Dermis microvascular lymphatic vessel endothelial cell (primary cell): ENCODE results near the gene BMP8B. TPM values are rescaled to one million over a fixed set of nuclear protein-coding genes. Genes with fewer than 3 reads are reported as not detected.
"Not testable (repeated sequence)": the region's sequence is repeated elsewhere in the genome, so short reads cannot be mapped to it uniquely, and the experiment has no call there.

ENCODE experiments used
- DNase-seq, 2 donors: peaks; one replicate each; pipeline versions ENCODE4 v3.0.0 to v3.0.0-alpha.2; 2010; ENCODE audit warnings: low read depth in 2 of 2
- total RNA-seq: library from RNA; depleted of rRNA; stranded (reverse); fragments of >200 nt; gene quantifications from 2 replicates; pipeline ENCODE4 v1.2.1, GENCODE V29; 2014

BMP8B gene, protein sequence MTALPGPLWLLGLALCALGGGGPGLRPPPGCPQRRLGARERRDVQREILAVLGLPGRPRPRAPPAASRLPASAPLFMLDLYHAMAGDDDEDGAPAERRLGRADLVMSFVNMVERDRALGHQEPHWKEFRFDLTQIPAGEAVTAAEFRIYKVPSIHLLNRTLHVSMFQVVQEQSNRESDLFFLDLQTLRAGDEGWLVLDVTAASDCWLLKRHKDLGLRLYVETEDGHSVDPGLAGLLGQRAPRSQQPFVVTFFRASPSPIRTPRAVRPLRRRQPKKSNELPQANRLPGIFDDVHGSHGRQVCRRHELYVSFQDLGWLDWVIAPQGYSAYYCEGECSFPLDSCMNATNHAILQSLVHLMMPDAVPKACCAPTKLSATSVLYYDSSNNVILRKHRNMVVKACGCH
- 0.13 and 0.39 TPM in 2 replicates for total RNA-seq

DNA sequence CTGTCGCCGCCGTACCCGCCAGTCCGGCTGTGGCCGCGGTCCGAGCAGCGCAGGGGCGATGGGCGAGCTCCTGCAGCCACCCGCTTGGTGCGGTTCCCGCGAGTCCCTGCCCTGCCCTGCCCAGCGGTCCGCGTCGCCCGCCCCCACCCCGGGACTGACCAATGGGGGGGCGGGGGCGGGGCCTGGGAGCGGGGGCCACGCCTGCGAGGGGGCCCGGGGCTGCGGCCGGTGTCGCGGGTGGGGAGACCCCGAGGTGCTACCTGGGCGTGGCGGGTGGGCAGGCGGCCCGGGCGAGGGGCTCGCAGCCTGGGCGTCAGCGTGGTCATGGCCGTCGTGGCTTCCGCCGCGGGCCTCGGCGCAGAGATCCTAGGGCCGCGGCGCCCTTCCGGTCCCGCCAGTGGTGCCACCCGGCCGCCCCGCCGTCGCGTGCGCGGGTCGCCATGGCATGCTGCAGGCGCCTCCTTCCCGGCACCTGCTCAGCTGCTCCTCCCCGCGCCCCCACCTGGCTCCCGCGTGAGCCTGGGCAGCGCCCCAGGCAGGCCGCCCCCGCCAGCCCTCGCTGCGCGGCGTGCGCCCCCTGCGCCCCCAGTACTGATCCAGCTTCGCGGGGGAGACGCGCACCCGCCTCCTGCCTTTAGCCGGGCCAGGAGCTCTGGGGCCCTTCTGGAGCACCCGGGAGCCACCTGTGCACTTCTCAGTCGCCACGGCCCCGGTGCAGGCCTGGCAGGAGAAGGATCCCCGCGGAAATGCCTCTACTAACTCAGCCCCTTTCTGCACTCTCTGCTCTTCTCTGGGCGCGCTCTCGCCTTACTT, at the start of gene BMP8B:
TSS of gene BMP8B (minus strand) at position 108 of the 813 bp plus-strand sequence. CDS start 380 bp downstream, outside the sequence.
- peak in 1 of 2 donors; percentile 33 for DNase-seq

DNA sequence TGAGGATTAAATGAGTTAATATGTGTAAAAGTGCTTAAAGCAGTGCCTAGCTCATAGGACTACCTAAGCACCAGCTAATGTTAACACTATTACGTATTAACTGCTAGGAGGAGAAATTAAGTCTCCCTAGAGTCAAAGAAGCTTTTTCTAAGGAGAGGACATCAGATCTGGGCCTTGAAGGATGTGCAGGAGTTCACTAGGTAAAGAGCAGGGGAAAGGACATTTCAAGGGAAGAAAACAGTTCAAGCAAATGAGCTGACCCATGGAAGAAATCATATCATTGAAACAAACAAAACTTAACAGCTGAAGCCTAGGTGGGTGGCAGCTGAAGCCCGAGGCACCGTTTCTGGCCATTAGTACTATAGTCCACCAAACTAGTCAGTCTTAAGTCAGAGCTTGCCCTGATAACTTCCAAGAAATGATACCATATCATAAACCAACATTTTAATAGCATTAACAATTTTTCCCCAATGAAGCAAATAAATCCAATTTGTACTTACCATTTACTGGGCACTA, 48.0 kb upstream of the BMP8B start:
- DNase-seq: no peak

DNA sequence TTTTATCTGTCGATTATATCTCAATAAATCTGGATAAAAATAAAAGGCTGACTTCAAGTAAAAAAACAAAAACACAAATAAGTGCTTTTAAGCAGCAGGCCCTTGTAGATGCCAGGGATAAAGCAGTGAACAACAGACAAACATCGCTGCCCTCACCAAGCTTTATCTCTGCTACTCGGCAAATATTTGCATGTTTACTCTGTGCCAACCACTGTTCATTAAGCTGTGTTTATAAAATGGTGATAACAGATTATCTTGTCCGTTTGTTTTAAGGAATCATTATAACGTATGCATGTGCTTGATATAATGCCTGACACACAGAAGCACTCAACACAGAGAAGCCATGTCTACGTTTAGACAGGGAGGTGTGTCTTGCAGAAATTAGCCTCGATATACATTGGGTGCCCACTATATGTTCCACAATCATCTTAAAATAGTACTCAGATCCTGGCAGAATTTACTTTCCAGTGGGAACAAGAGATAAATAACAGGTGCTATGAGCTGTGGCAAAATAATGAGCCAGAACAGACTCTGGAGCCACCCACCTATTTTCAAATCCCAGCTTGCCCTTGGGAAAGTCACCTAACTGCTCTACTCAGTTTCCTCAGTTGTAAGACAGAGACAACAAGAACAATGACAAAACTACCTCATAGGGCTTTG, 47.4 kb upstream of the BMP8B start:
- no peak for DNase-seq

DNA sequence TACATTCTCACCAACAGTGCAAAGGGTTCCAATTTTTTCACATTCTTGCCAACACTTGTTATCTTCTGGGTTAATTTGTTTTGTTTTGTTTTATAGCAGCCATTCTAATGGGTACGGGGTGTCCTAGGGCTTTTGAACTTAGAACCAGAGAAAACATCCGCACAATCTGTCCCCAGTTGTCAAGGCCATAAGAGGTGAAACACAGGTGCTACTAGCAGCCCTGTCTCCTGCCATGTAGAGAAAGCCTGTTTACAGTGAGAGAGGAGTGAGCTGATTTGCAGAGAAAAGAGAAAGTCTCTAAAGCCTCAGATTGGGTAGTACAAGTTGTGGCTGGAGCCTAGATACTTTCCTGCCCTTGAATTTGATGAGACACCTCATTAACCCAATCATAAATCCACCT, 46.4 kb upstream of the BMP8B start:
- DNase-seq: no peak

DNA sequence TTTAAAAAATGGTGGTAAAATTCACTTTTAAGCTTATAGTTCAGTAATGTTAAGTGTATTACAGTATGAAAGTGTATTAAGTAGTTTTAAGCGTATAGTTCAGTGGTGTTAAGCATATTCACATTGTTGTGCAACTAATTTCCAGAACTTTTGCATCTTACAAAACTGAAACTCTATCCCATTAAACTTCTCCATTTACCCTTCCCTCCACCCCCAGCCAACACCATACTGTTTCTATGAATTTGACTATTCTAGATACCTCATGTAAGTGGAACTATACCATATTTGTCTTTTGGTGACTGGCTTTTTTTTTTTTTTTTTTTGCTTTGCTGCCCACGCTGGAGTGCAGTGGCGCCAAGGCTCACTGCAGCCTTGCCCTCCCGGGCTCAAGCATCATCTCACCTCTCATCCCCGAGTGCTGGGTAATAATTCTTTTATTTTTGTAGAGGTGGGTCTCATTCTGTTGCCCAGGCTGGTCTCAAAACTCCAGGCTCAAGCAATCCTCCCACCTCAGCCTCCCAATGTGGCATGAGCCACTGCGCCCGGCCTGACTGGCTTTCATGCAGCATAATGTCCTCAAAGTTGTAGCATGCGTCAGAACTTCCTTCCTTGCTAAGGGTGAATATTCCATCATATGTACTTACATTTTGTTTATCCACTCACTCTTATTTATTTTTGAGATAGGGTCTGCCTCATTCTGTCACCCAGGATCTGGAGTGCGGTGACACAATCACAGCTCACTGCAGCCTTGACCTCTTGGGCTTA, 45.1 kb upstream of the BMP8B start:
- no peak for DNase-seq

DNA sequence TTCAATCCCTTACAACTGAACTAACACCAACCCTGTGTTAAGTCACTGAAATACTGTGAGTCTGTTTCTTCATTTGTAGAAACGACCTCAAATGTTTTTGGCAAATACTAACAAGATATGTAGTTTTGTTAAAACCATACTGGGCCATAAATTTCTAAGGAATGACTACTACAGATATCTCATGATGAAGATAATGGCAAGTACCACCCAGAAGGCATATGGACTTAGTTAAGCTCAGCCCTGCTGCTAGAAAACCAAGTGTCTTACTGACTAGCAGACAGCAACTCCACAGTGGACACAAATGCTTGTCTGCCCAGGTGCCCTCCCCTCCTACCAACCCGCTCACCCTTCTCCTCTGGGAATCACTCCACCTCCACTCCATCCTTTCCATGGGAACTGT, 44.5 kb upstream of the BMP8B start:
- DNase-seq: no peak

DNA sequence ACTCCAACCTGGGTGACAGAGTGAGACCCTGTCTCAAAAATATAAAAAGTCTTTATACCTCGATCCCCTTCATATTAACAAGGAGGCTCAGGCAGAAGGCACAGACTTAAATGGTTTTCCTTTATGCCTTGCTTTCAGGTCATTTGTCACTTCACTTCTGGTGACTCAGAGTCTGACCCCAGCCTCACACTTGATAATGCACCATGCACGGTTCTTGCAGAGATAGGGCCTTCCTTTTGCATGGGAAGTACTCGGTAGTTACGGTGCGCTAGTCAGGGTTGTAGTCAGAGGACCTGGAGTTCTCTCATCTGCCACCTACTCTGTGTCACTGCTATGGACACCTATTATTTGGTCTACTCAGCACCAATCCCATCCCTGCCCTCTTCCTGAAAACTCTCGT, 43.6 kb upstream of the BMP8B start:
- no peak for DNase-seq

DNA sequence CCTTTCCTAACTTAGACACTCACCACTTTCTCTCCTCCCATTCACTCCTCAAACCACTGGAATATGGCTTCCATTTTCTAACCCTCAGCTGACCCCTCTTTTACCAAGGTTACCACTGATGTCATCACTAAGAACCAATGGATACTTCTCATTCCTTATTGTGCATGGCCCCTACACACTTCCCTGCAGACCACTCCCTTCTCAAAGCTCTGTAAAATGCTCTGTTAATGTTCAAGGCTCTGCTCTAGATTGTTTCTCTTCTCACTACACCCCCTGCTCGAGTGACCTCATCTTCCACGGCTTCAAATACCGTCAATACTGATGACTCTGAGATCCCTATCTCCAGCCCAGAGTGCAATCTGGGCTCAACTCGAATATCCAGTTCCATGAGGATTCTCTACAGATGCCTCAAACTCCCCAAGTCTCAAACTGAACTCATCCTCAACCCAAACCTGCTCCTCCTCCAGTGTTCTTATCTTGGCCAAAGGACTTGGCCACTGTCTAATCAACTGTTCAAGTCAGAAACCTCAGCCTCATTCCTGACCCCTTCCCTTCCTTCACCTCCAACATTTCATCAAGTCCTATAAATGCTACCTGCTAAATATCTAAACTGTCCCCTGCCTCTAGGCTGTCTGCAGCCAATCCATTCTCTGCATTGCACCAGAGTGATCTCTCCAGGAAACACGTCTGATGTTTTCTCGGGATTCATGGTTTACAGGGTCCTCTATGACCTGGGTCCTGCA, 41.3 kb upstream of the BMP8B start:
- DNase-seq: no peak

DNA sequence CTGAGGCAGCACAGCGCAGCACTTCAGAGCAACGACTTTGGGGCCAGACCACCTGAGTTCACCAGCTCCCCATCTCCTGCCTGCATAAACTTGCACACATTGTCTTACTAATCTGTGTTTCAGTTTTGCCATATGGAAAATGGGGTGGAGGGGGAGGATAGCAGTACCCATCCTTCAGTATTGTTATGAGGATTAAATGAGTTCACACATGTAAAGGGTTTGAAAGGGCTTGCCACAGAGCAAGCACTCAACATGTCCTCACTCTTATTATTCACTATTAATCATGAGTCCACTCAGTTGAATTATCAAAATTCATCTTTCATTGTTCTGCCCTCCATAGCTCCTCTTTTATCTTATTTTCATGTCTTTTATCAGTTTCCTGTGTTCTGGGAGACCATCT, 40.1 kb upstream of the BMP8B start:
- DNase-seq: no peak

DNA sequence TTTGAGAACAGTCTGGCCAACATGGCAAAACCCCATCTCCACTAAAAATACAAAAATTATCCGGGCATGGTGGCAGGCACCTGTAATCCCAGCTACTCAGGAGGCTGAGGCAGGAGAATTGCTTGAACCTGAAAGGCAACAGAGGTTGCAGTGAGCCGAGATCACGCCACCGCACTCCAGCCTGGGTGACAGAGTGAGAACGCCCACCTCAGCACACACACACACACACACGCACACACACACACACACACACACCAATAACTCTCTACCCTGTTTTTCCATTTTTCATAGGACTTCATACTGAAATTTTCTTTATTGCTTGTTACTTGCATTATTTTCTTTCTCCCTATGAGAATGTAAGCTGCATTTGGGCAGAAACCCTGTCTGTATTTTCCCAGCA, 39.6 kb upstream of the BMP8B start:
- not testable (repeated sequence) for DNase-seq

DNA sequence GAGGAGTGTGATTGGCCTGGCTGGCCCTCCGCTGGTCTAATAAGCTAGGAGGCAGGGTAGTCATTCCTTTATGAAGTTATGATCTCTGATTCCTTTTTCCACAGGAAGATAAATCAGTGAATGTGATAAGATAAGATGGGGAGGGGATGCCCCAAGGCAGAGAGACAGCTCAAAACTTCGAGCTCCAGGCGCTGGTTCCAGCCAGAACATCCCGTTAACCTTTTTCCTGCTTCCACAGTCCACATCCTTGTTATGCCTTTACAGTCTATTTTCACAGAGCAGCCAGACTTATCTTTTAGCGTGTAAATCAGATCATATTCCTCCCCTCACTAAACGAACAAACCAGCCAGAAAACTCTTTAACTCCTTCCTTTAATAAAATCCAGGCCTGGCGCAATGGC, 38.5 kb upstream of the BMP8B start:
- DNase-seq: no peak

DNA sequence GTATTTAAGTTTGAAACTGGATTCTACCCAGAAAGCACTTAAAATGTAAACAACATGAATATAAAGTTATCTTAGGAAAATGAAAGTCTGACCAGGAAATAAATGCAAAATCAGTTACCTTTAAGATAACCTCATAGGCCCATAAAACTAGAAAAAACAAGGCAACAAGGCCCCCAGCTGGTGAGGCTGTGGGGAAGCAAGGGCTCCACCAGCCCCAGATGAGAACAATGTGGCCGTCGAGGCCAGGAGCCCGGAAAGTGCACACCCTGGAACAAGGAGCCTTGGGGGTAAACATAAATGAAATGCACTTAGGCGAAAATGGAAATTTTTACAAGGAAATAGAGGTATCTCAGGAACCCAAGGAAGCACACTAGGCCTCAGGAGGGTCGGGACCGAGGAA, 37.9 kb upstream of the BMP8B start:
- no peak for DNase-seq

DNA sequence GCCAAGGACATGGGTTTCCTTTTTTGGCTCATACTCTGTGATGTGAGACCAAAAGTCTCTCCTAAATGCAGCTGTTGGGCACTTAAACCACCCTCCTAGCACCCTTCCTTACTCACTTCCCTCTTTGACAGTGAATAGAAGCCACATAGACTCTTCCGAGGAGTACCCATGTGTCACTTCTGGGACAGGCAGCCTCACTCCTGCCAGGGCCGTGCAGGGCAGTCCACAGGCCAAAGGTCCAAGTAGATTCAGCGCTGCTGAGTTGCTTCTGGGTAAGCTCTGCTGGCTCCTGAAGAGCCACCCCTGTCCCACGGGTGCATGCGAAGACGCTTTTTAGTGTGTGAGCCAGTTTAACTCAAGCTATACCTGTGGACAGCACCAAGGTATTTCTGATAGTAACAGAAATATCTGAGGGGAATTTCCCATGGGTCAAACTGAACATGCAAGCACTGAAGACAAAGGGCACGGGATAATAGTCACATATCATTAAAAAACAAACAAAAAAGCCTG, 36.8 kb upstream of the BMP8B start:
- no peak for DNase-seq

DNA sequence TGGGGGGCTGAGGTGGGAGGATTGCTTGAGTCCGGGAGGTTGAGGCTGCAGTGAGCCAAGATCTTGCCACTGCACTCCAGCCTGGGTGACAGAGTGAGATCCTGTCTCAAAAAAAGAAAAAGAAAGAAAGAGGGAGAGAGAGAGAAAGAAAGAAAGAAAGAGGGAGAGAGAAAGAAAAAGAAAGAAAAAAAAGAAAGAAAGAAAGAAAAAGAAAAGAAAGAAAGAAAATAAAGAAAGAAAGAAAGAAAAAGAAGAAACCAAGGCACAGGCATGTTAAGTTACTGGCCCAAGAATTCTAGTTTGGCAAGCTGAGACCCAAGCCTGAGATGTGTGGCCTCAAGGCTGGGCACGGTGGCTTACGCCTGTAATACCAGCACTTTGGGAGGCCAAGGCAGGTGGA, 34.8 kb upstream of the BMP8B start:
- not testable (repeated sequence) for DNase-seq

DNA sequence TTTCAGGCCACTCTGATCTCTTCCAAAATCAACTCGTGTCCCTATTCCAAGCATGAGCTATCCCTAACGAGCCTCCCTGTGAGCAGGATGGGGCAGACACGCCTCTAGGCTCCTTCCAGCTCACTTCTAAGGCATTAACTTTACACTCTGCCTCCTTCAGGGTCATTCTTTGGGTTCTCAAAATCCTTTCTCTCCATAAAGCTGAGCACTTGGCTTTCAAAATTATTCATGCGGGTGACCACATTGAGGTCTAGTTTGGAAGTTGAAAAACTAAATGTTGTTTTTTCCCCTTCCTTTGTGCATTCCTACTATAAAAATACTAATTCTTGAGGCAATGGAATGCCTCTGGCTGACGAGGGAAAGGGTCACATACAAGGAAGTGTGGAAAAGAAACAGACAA, 33.5 kb upstream of the BMP8B start:
- no peak for DNase-seq

DNA sequence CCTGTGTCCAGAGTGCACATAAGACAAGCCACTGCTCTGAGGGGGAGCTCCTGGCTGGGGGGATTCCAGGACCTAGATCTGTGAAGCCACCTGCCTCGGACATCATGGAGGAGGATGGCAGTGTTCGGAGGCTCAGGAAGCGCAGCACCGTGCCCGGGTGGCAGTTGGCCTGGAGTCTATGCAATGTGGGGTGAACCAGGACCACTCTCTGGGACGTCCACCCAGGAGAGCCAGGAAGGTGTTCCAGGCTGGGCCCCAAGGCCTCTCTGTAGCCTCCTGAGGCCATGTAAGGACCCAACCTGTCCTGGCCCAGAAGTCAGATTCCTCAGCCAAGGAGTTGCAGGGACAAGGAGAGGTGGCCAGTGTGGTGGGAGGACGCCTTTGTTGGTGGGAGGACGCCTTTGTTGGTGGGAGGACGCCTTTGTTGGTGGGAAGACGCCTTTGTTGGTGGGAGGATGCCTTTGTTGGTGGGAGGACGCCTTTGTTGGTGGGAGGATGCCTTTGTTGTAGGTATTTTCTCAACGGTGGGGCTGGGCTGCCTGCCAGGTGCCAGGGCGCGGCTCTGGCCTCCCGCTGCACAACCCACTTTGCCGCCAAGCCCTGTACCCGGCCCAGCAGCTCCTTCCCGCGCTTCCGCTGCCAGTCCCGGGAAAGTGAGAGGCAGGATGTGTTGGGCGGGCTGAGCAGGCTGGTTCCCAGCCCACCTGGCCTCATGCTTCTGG, 30.6 kb upstream of the BMP8B start:
- no peak for DNase-seq

DNA sequence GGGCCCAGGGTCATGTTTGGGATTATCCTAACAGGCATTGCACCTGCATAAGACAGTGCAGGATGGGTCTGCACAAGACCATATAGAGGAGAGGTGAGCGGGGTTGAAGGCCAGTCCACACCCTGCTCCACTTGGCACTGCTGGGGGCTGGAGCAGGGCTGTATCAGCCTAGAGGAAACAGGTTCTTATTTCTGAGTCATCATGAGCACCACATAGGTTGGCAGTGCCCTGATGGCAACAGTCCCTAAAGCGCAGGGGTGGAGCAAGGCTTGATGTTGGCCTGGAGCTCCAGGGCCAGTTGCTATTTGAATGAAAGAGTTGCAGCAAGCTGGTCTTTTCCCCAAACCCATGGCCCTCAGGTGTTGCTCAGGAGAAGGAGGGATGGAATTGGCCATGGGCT, 29.8 kb upstream of the BMP8B start:
- no peak for DNase-seq

DNA sequence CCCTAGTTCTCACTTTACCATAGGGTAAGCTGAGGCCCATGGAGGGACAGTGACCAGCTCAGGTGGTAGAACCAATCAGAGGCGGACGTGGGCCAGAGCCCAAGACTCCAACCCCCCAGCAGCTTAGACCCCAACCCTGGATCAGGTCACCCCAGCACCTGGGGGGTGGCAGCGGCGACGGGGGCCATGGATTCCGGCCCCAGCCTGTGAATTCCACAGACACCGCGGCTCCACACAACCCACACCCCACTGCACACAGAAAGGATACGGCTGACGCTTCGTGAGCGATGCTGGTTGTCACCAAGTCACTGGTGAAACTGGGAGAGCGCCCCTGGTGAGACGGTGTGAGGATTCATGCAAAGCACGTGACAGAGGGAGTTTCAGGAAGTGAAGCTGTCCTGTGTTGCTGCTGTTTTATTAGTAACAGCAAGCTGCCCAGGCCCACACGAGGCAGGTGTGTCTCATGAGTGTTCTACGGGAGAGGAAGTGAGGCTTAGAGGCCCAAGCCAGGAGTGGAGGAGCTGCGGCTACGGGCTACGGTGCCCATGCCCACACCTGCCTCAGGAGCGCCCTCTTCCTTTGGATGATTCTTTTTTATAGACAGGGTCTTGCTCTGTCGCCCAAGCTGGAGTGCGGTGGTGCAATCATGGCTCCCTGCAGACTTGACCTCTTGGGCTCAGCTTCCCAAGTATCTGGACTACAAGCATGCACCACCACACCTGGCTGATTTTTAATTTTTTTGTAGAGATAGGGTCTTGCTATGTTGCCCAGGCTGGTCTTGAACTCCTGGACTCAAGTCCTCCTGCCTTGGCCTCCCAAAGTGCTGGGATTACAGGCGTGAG, 28.6 kb upstream of the BMP8B start:
- DNase-seq: peak in 1 of 2 donors; percentile 11
